Measurements from ENCODE around the gene TMEM92. TPM values are rescaled to one million over a fixed set of nuclear protein-coding genes. Genes with fewer than 3 reads are reported as not detected.
A peak's percentile ranks its signal among the peaks of the same experiment; 100 is the strongest.

TMEM92 gene
- under 1 TPM in 1 of 3 donors, not detected in 2; 0.33 TPM for total RNA-seq

- no peak for DNase-seq (ENCODE audit: low spot score in 2 of 2)
- peak within 1 kb of the TSS in 1 of 2 donors; percentile 54 for H3K27ac ChIP-seq
- H3K4me3 ChIP-seq, result peak within 1 kb of the TSS; percentile 57 to 69 (median 63)
- no peaks in the 10 kb centered on the region for H3K9me3 ChIP-seq
- H3K27me3 ChIP-seq, result no peaks in the 10 kb centered on the region
- intact Hi-C loops (cut with DNase I; ENCODE audit: low total_unique reads), result no loop called here
- no peak for TF ChIP-seq POLR2AphosphoS5 (IDR thresholded peaks at IDR 0.05)
- TF ChIP-seq POLR2A (IDR thresholded peaks at IDR 0.05), result no peak
- no peak for TF ChIP-seq CTCF (IDR thresholded peaks at IDR 0.05)
- no peaks in the 10 kb centered on the region for H3K36me3 ChIP-seq
- no peaks in the 10 kb centered on the region for H3K4me1 ChIP-seq
These were observed at the start of gene TMEM92 for GRCh38 chr17:50274142-50274896. TMEM92 (plus strand) TSS chr17:50274466; CDS start chr17:50274502, 36 bp downstream.

GRCh38 chr17:50225701-50226240, 48.5 kb upstream of the TMEM92 start:
- no peak for TF ChIP-seq CTCF (IDR thresholded peaks at IDR 0.05)
- no peak for TF ChIP-seq POLR2AphosphoS5 (IDR thresholded peaks at IDR 0.05)
- TF ChIP-seq POLR2A (IDR thresholded peaks at IDR 0.05), result no peak

DNA sequence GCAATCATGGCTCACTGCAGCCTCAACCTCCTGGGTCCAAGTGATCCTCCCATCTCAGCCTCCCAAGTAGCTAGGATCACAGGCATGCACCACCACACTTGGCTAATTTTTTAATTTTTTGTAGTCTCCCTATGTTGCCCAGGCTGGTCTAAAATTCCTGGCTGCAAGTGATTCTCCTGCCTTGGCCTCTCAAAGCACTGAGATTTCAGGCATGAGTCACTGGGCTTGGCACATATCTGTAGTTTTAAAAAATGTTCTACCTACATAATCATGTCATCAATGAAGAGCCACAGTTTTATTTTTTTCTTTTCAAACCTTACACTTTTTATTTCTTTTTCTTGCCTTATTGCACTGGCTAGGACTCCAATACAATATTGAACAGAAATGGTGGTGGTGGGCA, 39.7 kb upstream of the TMEM92 start:
- Histone ChIP-seq H3K4me1 (no peaks in the 10 kb centered on the region), H3K36me3 (no peaks in the 10 kb centered on the region), H3K9me3 (no peaks in the 10 kb centered on the region), H3K27me3 (no peaks in the 10 kb centered on the region), H3K4me3 (no peak overlapping the region), H3K27ac (no peak overlapping the region)
- TF ChIP-seq POLR2AphosphoS5 (IDR thresholded peaks at IDR 0.05) (no peak), POLR2A (IDR thresholded peaks at IDR 0.05) (no peak), CTCF (IDR thresholded peaks at IDR 0.05) (no peak)
- intact Hi-C loops (cut with DNase I; ENCODE audit: low total_unique reads), result no loop called here
- no peak for DNase-seq (ENCODE audit: low spot score in 2 of 2)

More at GRCh38 chr17:50225701-50226240, 48.5 kb upstream of the TMEM92 start:
- DNase-seq (ENCODE audit: low spot score in 2 of 2), result no peak
- Histone ChIP-seq H3K4me1 (peaks cover 0 to 9% of the 10 kb centered on the region in 2 donors), H3K36me3 (no peaks in the 10 kb centered on the region), H3K4me3 (no peak overlapping the region), H3K9me3 (peaks cover 9 to 14% of the 10 kb centered on the region in 2 donors), H3K27me3 (no peaks in the 10 kb centered on the region), H3K27ac (no peak overlapping the region)
- intact Hi-C loops (cut with DNase I; ENCODE audit: low total_unique reads), result no loop called here

GRCh38 chr17:50237901-50238300, 36.4 kb upstream of the TMEM92 start:
- no peak for TF ChIP-seq POLR2A (IDR thresholded peaks at IDR 0.05)
- TF ChIP-seq POLR2AphosphoS5 (IDR thresholded peaks at IDR 0.05), result no peak
- no peak for TF ChIP-seq CTCF (IDR thresholded peaks at IDR 0.05)
- Histone ChIP-seq H3K9me3 (no peaks in the 10 kb centered on the region), H3K4me1 (no peaks in the 10 kb centered on the region), H3K4me3 (no peak overlapping the region), H3K27ac (no peak overlapping the region), H3K27me3 (no peaks in the 10 kb centered on the region), H3K36me3 (no peaks in the 10 kb centered on the region)
- no peak for DNase-seq (ENCODE audit: low spot score in 2 of 2)
- intact Hi-C loops (cut with DNase I; ENCODE audit: low total_unique reads), result no loop called here

- no peaks in the 10 kb centered on the region for H3K9me3 ChIP-seq
- no peak for DNase-seq (ENCODE audit: low spot score in 2 of 2)
- no peak overlapping the region for H3K4me3 ChIP-seq
- H3K36me3 ChIP-seq, result no peaks in the 10 kb centered on the region
- TF ChIP-seq CTCF (IDR thresholded peaks at IDR 0.05), result no peak
- TF ChIP-seq POLR2A (IDR thresholded peaks at IDR 0.05), result no peak
- no peak overlapping the region for H3K27ac ChIP-seq
- H3K4me1 ChIP-seq, result no peaks in the 10 kb centered on the region
- intact Hi-C loops (cut with DNase I; ENCODE audit: low total_unique reads), result no loop called here
- H3K27me3 ChIP-seq, result no peaks in the 10 kb centered on the region
These were observed 35.5 kb upstream of the TMEM92 start for GRCh38 chr17:50238601-50239280.

All from breast epithelium (tissue), 4 donors.